SKM-1 (cell line): Measurements from ENCODE around the gene PDGFB.

Experiments
- DNase-seq: peaks from one replicate; lab custom pipeline; 2025; ENCODE audit not compliant: unreplicated experiment; lab: John Stamatoyannopoulos, UW

PDGFB gene

GRCh38 chr22:39176714-39177455 lies 67.9 kb downstream of the PDGFB start:
- no peak for DNase-seq

- DNase-seq: no peak
Observed at GRCh38 chr22:39176143-39176713, 68.6 kb downstream of the PDGFB start.

- no peak for DNase-seq
Observed at GRCh38 chr22:39175353-39176142, 69.2 kb downstream of the PDGFB start.

GRCh38 chr22:39174498-39175352 lies 70.1 kb downstream of the PDGFB start:
- no peak for DNase-seq

GRCh38 chr22:39173787-39174497 lies 70.8 kb downstream of the PDGFB start:
- DNase-seq: no peak
